WERI-Rb-1 (cell line): ENCODE data around the gene RAB3IP.

Experiments used
- DNase-seq: peaks from one replicate; pipeline ENCODE4 v3.0.0-alpha.2; 2020
- H3K27ac ChIP-seq: fragments of 250-450 bp; sonication (Bioruptor Pico); 2 replicates; pipeline ENCODE4 v1.5.1; 2020; ENCODE audit warnings: mild to moderate bottlenecking, moderate library complexity
- H3K27me3 ChIP-seq: fragments of 250-450 bp; sonication (Bioruptor Pico); 2 replicates; pipeline ENCODE4 v1.5.1; 2021; ENCODE audit warnings: mild to moderate bottlenecking, low read depth, moderate library complexity; ENCODE audit not compliant: insufficient read depth, severe bottlenecking
- H3K36me3 ChIP-seq: fragments of 250-450 bp; sonication (Bioruptor Pico); 2 replicates; pipeline ENCODE4 v1.5.1; 2020; ENCODE audit warnings: mild to moderate bottlenecking, moderate library complexity
- H3K4me3 ChIP-seq: 2 replicates; pipeline ENCODE4 v1.5.1; 2011; ENCODE audit warnings: low read depth, mild to moderate bottlenecking, control low read depth, low read length
- H3K9me3 ChIP-seq: fragments of 250-450 bp; sonication (Bioruptor Pico); 2 replicates; pipeline ENCODE4 v1.5.1; 2021; ENCODE audit warnings: mild to moderate bottlenecking, moderate library complexity; ENCODE audit not compliant: severe bottlenecking
- CTCF ChIP-seq: IDR thresholded peaks from 2 replicates; pipeline ENCODE4 v1.5.1; 2011; ENCODE audit warnings: low read depth, mild to moderate bottlenecking, control low read depth, inconsistent platforms, low read length

The RAB3IP gene

DNA sequence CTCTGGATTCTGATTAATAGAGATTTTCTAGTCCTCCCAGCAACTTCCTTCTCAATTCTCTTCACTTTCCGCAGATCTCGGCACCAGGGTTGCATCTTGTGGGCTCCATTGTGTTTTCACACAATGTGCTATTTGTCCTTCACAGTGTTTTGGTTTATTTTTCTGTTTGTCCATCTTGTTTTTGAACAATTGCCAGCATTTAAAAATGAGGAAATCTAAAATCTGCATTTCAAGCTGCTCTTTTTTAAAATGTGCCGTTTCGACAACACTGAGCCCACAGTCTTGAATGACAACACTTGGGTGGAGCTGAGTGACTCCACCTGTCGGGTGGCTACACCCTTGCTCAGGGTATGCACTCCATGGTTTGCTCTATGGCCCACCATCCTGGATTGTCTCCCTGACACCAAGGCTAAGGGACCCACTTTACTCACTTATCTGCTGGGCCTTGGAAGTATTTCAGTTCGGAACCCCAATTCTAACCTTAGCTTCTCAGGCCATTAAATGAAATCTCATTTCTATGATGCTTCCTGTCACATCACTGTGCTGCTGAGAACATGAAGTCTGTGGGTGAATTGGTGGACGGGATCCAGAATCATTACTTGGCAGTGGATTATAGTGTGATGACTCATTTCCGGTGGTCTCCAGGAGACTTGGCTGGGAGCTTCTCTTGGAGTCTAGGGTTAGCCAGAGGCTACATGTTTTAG is 82.9 kb downstream of the RAB3IP start:
- Histone ChIP-seq H3K4me3 (no peak overlapping the region), H3K27ac (no peak overlapping the region), H3K9me3 (no peaks in the 10 kb centered on the region), H3K36me3 (no peaks in the 10 kb centered on the region), H3K27me3 (no peaks in the 10 kb centered on the region)
- no peak for DNase-seq
- TF ChIP-seq CTCF: no peak

DNA sequence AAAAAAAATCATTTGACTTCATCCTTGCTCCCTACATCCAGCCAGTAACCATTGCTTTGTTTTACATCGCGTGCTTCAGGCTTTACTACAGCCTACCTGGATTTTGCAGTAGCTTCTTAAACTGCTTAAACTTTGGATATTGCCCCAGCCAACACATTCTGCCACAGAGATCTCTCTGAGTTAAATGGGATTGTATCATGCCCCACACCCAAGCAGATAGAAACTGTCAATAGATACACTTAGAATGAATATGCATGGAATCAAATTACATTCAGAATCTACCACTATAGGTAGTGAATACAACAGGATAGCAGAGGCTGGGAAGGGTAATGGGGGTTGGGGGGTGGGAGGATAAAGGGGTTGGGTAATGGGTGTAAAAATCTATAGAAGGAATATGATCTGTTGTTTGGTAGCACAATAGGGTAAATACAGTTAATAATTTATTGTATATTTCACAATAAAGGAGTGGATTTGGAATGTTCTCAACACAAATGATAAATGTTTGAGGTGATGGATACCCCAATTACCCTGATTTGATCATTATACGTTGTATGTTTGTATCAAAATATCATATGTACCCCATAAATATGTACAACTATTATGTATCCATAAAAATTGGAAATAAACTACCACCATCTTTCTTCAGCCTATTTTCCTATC is 83.7 kb downstream of the RAB3IP start:
- no peak for TF ChIP-seq CTCF
- Histone ChIP-seq H3K27ac (no peak overlapping the region), H3K36me3 (no peaks in the 10 kb centered on the region), H3K27me3 (no peaks in the 10 kb centered on the region), H3K9me3 (no peaks in the 10 kb centered on the region), H3K4me3 (no peak overlapping the region)
- DNase-seq: no peak

DNA sequence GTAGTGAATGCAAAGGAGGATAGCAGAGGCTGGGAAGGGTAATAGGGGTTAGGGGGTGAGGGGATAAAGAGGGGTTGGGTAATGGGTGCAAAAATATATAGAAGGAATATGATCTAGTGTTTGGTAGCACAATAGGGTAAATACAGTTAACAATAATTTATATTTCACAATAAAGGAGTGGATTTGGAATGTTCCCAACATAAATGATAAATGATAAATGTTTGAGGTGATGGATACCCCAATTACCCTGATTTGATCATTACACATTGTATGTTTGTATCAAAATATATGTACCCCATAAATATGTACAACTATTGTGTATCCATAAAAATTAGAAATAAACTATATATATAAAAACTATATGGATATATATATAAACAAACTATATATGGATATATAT is 85.4 kb downstream of the RAB3IP start:
- TF ChIP-seq CTCF: no peak
- Histone ChIP-seq H3K27ac (no peak overlapping the region), H3K9me3 (no peaks in the 10 kb centered on the region), H3K4me3 (no peak overlapping the region), H3K27me3 (no peaks in the 10 kb centered on the region), H3K36me3 (no peaks in the 10 kb centered on the region)
- no peak for DNase-seq

DNA sequence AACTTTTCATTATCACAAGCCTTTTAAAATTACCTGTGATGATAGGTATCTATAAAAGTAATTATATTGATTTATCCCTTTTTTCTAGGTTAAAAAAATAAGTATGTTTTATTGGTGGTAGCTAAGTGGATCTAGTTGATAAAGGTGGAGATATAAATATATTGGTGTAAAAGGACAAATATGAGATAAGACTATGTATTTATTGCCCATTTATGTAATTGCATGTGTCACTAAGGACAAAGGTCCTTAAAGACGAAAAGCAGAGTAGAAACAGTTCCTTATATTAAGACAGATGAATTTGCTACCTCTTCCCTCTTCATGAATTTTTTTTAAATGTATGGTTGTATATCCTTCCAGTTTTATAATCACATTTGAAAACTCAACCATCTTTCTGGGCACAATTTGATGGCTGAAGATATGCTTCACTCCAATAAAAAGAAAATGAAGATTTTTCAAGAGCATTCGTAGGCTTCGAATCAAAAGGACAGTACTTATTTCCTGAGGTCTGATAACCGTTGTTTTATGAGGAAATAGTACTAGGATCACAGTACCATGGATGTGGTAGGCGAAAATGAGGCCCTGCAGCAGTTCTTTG is 86.4 kb downstream of the RAB3IP start, which contains the start of gene MYRFL:
TSS of gene MYRFL (plus strand) at position 262 of the 595 bp plus-strand sequence. CDS start at position 553, 291 bp downstream.
- Histone ChIP-seq H3K27me3 (no peaks in the 10 kb centered on the region), H3K9me3 (no peaks in the 10 kb centered on the region), H3K27ac (no peak within 1 kb of the TSS), H3K36me3 (no peaks in the 10 kb centered on the region), H3K4me3 (no peak within 1 kb of the TSS)
- no peak for TF ChIP-seq CTCF
- DNase-seq: no peak

- H3K27ac ChIP-seq: no peak overlapping the region
- H3K27me3 ChIP-seq: no peaks in the 10 kb centered on the region
- no peak overlapping the region for H3K4me3 ChIP-seq
- no peak for DNase-seq
- H3K9me3 ChIP-seq: no peaks in the 10 kb centered on the region
- no peak for TF ChIP-seq CTCF
- no peaks in the 10 kb centered on the region for H3K36me3 ChIP-seq
These were observed 90.2 kb downstream of the RAB3IP start for GRCh38 chr12:69828897-69829296.
